Body of pancreas (tissue), 4 donors: ENCODE results near the gene CCDC33. TPM values are rescaled to one million over a fixed set of nuclear protein-coding genes. Genes with fewer than 3 reads are reported as not detected.

Experiments
- ATAC-seq: fragments of 150-250 bp; one replicate; pipeline ENCODE4 v1.9.1; 2016
- DNase-seq, 4 donors: peaks; one replicate each; pipeline ENCODE4 v3.0.0-alpha.2; 2019
- H3K27ac ChIP-seq, 4 donors: fragments of 200-600 bp; sonication (generic); 1 replicate in 3 of 4; 2 replicates in 1 of 4; pipeline versions ENCODE4 v1.5.1 to v1.6.1; 2016 to 2019; ENCODE audit warnings: mild to moderate bottlenecking in 1 of 4, mixed read lengths in 1 of 4, moderate library complexity in 1 of 4
- H3K27me3 ChIP-seq, 2 donors: fragments of 200-600 bp; sonication (generic); one replicate each; pipeline ENCODE4 v1.6.0; 2016; ENCODE audit warnings: mild to moderate bottlenecking in 1 of 2
- H3K36me3 ChIP-seq, 2 donors: fragments of 200-600 bp; sonication (generic); replicated peaks in 1 of 2; 2 replicates each; pipeline ENCODE4 v1.5.1; 2016; ENCODE audit warnings: low read depth in 2 of 2; ENCODE audit not compliant: insufficient read depth in 1 of 2
- H3K4me1 ChIP-seq: fragments of 200-600 bp; sonication (generic); one replicate; pipeline ENCODE4 v1.6.0; 2016
- H3K4me3 ChIP-seq, 2 donors: fragments of 200-600 bp; sonication (generic); 1 replicate in 1 of 2; 2 replicates in 1 of 2; pipeline ENCODE4 v1.5.1; 2016 to 2019
- H3K9me3 ChIP-seq, 3 donors: fragments of 200-600 bp; sonication (generic); 1 replicate in 2 of 3; 2 replicates in 1 of 3; pipeline ENCODE4 v1.5.1; 2016
- CTCF ChIP-seq, 7 experiments: fragments of 450-650 bp in 4 of 7; fragments of 200-600 bp in 3 of 7; sonication (generic) in 3 of 7; IDR thresholded peaks; one replicate each; pipeline ENCODE4 v1.5.1; 2016 to 2019; ENCODE audit warnings: antibody characterized with exemption in 7 of 7
- POLR2A ChIP-seq, 3 donors: fragments of 450-650 bp; IDR thresholded peaks; one replicate each; pipeline ENCODE4 v1.6.1; 2016; ENCODE audit warnings: antibody characterized with exemption in 3 of 3, mild to moderate bottlenecking in 2 of 3
- WGBS, 2 donors: methylation state at CpG; one replicate each; pipeline ENCODE4 v1.1.5; 2017; 5-methylcytosine and 5-hydroxymethylcytosine counted together
- intact Hi-C: fragments of 100-400 bp; cut with DNase I; formaldehyde crosslinking; loops from one replicate; pipeline ENCODE4 v1.15.1; 2023
- total RNA-seq, 2 donors: library from RNA; depleted of rRNA; stranded (reverse); fragments of >200 nt; gene quantifications; one replicate each; pipeline ENCODE4 v1.1.0, GENCODE V29; 2016

Gene CCDC33
- total RNA-seq, 2 donors from 2014 or later: not detected

- Histone ChIP-seq H3K9me3 (no peaks in the 10 kb centered on the region), H3K36me3 (no peaks in the 10 kb centered on the region), H3K4me3 (no peak overlapping the region), H3K27ac (no peak overlapping the region), H3K27me3 (no peaks in the 10 kb centered on the region), H3K4me1 (no peaks in the 10 kb centered on the region)
- DNase-seq (no peak), ATAC-seq (no peak)
- intact Hi-C loops: no loop called here
- WGBS, 2 donors: 90 to 92% methylated on average over 4 to 5 of the region's 5 CpGs
- TF ChIP-seq POLR2A (IDR thresholded peaks at IDR 0.05) (no peak), CTCF (IDR thresholded peaks at IDR 0.05) (no peak)
These were observed 97.0 kb downstream of the CCDC33 start for GRCh38 chr15:74333093-74333492.

- Histone ChIP-seq H3K4me1 (no peaks in the 10 kb centered on the region), H3K27ac (no peak overlapping the region), H3K36me3 (no peaks in the 10 kb centered on the region), H3K4me3 (no peak overlapping the region), H3K27me3 (no peaks in the 10 kb centered on the region), H3K9me3 (no peaks in the 10 kb centered on the region)
- 68 to 77% methylated on average over 3 to 5 of the region's 5 CpGs for WGBS, 2 donors
- no peak for ATAC-seq
- intact Hi-C loops: no loop called here
- DNase-seq: no peak
- no peak for TF ChIP-seq POLR2A (IDR thresholded peaks at IDR 0.05)
- no peak for TF ChIP-seq CTCF (IDR thresholded peaks at IDR 0.05)
These were observed 97.5 kb downstream of the CCDC33 start for GRCh38 chr15:74333662-74334061.

GRCh38 chr15:74334127-74334526 lies 98.0 kb downstream of the CCDC33 start:
- H3K27ac ChIP-seq: no peak overlapping the region
- no peak overlapping the region for H3K4me3 ChIP-seq
- H3K27me3 ChIP-seq: no peaks in the 10 kb centered on the region
- H3K9me3 ChIP-seq: no peaks in the 10 kb centered on the region
- no peaks in the 10 kb centered on the region for H3K4me1 ChIP-seq
- no peak for TF ChIP-seq POLR2A (IDR thresholded peaks at IDR 0.05)
- no peak for TF ChIP-seq CTCF (IDR thresholded peaks at IDR 0.05)
- ATAC-seq (no peak), DNase-seq (no peak)
- no peaks in the 10 kb centered on the region for H3K36me3 ChIP-seq
- 43 to 82% methylated on average over 1 of the region's 1 CpG for WGBS, 2 donors
- intact Hi-C loops: no loop called here

- Histone ChIP-seq H3K4me3 (no peak overlapping the region), H3K9me3 (no peaks in the 10 kb centered on the region), H3K27me3 (no peaks in the 10 kb centered on the region), H3K4me1 (no peaks in the 10 kb centered on the region), H3K27ac (no peak overlapping the region), H3K36me3 (no peaks in the 10 kb centered on the region)
- ATAC-seq (no peak), DNase-seq (no peak)
- 68 to 79% methylated on average over 8 of the region's 8 CpGs for WGBS, 2 donors
- TF ChIP-seq CTCF (IDR thresholded peaks at IDR 0.05) (no peak), POLR2A (IDR thresholded peaks at IDR 0.05) (no peak)
- intact Hi-C loops: no loop called here
These were observed 99.3 kb downstream of the CCDC33 start for GRCh38 chr15:74335396-74335795.
